ENCODE measurements around the gene PRPF19. TPM values are rescaled to one million over a fixed set of nuclear protein-coding genes. Genes with fewer than 3 reads are reported as not detected.

Gene PRPF19
- total and polyA plus RNA-seq, 10 of the 15 experiments (the other 5 are each of a cell fraction or from before 2014, with no cell fraction given): 8.7 to 170 (median 61.3) TPM

DNA sequence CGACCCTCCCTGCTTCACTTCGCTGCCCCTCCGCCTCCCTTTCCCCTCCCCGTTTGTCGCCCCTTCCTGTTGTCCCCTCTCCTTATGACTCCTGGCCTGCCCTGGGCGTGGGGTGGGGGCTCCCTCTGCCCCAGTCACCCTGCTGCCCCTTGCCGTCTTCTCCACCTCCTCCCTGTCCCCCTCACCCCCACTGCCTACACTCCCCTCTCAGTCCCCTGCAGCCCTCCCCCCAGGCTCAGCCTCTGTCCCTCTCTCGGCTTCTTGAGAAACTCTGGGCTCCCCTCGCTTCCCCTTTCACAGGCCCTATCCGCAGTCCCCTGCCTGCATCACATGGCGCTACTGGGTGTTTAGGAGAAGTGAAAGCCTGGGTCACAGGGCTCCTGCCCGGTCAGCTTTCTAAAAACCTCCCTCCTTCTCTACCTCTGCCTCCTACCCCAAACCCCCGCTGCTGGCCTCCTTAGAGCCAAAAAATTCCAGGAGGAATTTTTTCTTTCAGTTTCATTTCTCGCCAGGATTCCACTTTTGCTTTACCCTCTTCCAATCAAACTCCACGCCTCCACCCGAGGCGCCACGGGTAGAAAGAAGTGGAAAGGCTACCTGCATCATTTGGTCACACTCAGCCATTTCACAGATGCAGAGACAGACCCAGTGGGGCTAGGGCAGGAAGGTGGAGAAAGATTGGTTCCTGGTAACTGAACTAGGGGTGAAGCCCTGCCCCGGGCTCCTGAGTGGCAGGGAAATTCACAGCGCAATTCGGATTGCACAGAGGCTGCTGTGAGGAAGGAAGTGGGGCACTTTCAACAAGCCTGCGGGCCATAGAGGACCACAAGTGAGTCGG, 45.7 kb upstream of the PRPF19 start, which contains the start of gene SLC15A3 (continued):
- TF ChIP-seq, protein P1, sequence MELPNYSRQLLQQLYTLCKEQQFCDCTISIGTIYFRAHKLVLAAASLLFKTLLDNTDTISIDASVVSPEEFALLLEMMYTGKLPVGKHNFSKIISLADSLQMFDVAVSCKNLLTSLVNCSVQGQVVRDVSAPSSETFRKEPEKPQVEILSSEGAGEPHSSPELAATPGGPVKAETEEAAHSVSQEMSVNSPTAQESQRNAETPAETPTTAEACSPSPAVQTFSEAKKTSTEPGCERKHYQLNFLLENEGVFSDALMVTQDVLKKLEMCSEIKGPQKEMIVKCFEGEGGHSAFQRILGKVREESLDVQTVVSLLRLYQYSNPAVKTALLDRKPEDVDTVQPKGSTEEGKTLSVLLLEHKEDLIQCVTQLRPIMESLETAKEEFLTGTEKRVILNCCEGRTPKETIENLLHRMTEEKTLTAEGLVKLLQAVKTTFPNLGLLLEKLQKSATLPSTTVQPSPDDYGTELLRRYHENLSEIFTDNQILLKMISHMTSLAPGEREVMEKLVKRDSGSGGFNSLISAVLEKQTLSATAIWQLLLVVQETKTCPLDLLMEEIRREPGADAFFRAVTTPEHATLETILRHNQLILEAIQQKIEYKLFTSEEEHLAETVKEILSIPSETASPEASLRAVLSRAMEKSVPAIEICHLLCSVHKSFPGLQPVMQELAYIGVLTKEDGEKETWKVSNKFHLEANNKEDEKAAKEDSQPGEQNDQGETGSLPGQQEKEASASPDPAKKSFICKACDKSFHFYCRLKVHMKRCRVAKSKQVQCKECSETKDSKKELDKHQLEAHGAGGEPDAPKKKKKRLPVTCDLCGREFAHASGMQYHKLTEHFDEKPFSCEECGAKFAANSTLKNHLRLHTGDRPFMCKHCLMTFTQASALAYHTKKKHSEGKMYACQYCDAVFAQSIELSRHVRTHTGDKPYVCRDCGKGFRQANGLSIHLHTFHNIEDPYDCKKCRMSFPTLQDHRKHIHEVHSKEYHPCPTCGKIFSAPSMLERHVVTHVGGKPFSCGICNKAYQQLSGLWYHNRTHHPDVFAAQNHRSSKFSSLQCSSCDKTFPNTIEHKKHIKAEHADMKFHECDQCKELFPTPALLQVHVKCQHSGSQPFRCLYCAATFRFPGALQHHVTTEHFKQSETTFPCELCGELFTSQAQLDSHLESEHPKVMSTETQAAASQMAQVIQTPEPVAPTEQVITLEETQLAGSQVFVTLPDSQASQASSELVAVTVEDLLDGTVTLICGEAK (IDR thresholded peaks at IDR 0.05; ENCODE audit: borderline replicate concordance): no peak
- TF ChIP-seq SMAD1 (IDR thresholded peaks at IDR 0.05; ENCODE audit: low read depth, partially characterized antibody) (peak; percentile 46), IKZF2 (IDR thresholded peaks at IDR 0.05) (peak; percentile 99 to 100), EED (IDR thresholded peaks at IDR 0.05; ENCODE audit: low read depth) (peak; percentile 94), CHD4 (IDR thresholded peaks at IDR 0.05) (peak; percentile 86), SRF (IDR thresholded peaks at IDR 0.05; ENCODE audit: low read depth in 2 of 2, low read length in 2 of 2) (0 out of 4 replicates have a peak, but pooled peaks of 1 of the 2 experiments have one; percentile 35), NRF1 (conservative IDR thresholded peaks at IDR 0.05; ENCODE audit: low read depth, low read length) (no peak), JUNB (IDR thresholded peaks at IDR 0.05) (no peak), RFX5 (IDR thresholded peaks at IDR 0.05; ENCODE audit: low read depth, low read length) (no peak), DPF2 (IDR thresholded peaks at IDR 0.05) (peak; percentile 73; the same call in 1 of the 2 replicates), CREB1 (IDR thresholded peaks at IDR 0.05; ENCODE audit: low read depth) (peak; percentile 46), IRF4 (IDR thresholded peaks at IDR 0.05; ENCODE audit: low read depth, low read length) (peak; percentile 57), NFIC (IDR thresholded peaks at IDR 0.05; ENCODE audit: low read depth, low read length) (peak; percentile 76; the same call in 1 of the 2 replicates), CHD2 (IDR thresholded peaks at IDR 0.05; ENCODE audit: borderline replicate concordance, low read depth, low read length) (no peak), POU2F2 (IDR thresholded peaks at IDR 0.05; ENCODE audit: borderline replicate concordance, low read depth, low read length) (peak; percentile 33; the same call in 1 of the 3 replicates), SPI1 (IDR thresholded peaks at IDR 0.05; ENCODE audit: borderline replicate concordance, insufficient read depth, low read depth, low read length) (peak; percentile 93), GATAD2B (conservative IDR thresholded peaks at IDR 0.05; ENCODE audit: low read depth) (peak; percentile 66; the same call in 1 of the 2 replicates), HCFC1 (IDR thresholded peaks at IDR 0.05; ENCODE audit: low read length) (no peak), SREBF2 (IDR thresholded peaks at IDR 0.05; ENCODE audit: low read length) (no peak), TCF7 (IDR thresholded peaks at IDR 0.05; ENCODE audit: borderline replicate concordance) (no peak), BACH1 (IDR thresholded peaks at IDR 0.05; ENCODE audit: borderline replicate concordance) (peak; percentile 53; the same call in 1 of the 2 replicates), RUNX3 (IDR thresholded peaks at IDR 0.05; ENCODE audit: low read length) (peak; percentile 62)
- TF ChIP-seq, protein P2, sequence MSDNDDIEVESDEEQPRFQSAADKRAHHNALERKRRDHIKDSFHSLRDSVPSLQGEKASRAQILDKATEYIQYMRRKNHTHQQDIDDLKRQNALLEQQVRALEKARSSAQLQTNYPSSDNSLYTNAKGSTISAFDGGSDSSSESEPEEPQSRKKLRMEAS (IDR thresholded peaks at IDR 0.05; ENCODE audit: low read depth, low read length): peak; percentile 85
- TF ChIP-seq, protein P3, sequence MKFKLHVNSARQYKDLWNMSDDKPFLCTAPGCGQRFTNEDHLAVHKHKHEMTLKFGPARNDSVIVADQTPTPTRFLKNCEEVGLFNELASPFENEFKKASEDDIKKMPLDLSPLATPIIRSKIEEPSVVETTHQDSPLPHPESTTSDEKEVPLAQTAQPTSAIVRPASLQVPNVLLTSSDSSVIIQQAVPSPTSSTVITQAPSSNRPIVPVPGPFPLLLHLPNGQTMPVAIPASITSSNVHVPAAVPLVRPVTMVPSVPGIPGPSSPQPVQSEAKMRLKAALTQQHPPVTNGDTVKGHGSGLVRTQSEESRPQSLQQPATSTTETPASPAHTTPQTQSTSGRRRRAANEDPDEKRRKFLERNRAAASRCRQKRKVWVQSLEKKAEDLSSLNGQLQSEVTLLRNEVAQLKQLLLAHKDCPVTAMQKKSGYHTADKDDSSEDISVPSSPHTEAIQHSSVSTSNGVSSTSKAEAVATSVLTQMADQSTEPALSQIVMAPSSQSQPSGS (IDR thresholded peaks at IDR 0.05; ENCODE audit: low read length): peak; percentile 29; the same call in 1 of the 2 replicates
- TF ChIP-seq, protein P4, sequence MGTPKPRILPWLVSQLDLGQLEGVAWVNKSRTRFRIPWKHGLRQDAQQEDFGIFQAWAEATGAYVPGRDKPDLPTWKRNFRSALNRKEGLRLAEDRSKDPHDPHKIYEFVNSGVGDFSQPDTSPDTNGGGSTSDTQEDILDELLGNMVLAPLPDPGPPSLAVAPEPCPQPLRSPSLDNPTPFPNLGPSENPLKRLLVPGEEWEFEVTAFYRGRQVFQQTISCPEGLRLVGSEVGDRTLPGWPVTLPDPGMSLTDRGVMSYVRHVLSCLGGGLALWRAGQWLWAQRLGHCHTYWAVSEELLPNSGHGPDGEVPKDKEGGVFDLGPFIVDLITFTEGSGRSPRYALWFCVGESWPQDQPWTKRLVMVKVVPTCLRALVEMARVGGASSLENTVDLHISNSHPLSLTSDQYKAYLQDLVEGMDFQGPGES (IDR thresholded peaks at IDR 0.05): no peak

All from GM12878 (cell line).